CD4-positive, alpha-beta T cell (primary cell): ENCODE data around the gene HDDC3. TPM values are rescaled to one million over a fixed set of nuclear protein-coding genes. Genes with fewer than 3 reads are reported as not detected.

Experiments used
- ATAC-seq: fragments of 200-7000 bp; cut with Tn5 transposase; one replicate; pipeline ENCODE4 v1.10.0; 2022; ENCODE audit warnings: mild to moderate bottlenecking; ENCODE audit not compliant: poor library complexity
- CTCF ChIA-PET: fragments of 350-600 bp; sonication (Branson Sonifier 250); formaldehyde crosslinking; loops from one replicate; lab custom pipeline; 2021; ENCODE audit warnings: antibody characterized with exemption, inconsistent platforms; lab: Charles Lee
- POLR2A ChIA-PET: fragments of 350-600 bp; sonication (Branson Sonifier 250); formaldehyde crosslinking; loops from one replicate; lab custom pipeline; 2021; ENCODE audit warnings: antibody characterized with exemption, inconsistent platforms; lab: Charles Lee
- DNase-seq, 14 experiments: peaks; one replicate each; pipeline ENCODE4 v3.0.0-alpha.2; 2013 to 2020; ENCODE audit warnings: mixed read lengths in 2 of 14
- H3K27ac ChIP-seq, 2 donors: one replicate each; pipeline versions ENCODE4 v1.5.1 to v1.7.0; 2013; ENCODE audit warnings: low read length in 2 of 2, low read depth in 1 of 2, mild to moderate bottlenecking in 1 of 2
- H3K27me3 ChIP-seq, 2 experiments: 1 replicate in 1 of 2; 2 replicates in 1 of 2; pipeline versions ENCODE4 v1.6.1 to v1.7.0; 2013; ENCODE audit warnings: low read length in 2 of 2, control low read depth in 1 of 2, mild to moderate bottlenecking in 1 of 2, moderate library complexity in 1 of 2; ENCODE audit not compliant: insufficient read depth in 2 of 2, control insufficient read depth in 1 of 2
- H3K36me3 ChIP-seq: one replicate; pipeline ENCODE4 v1.6.1; 2013; ENCODE audit warnings: low read length, control low read depth; ENCODE audit not compliant: insufficient read depth
- H3K4me1 ChIP-seq: one replicate; pipeline ENCODE4 v1.6.1; 2013; ENCODE audit warnings: low read length, control low read depth; ENCODE audit not compliant: insufficient read depth
- H3K4me3 ChIP-seq: one replicate; pipeline ENCODE4 v1.5.1; 2013; ENCODE audit warnings: mild to moderate bottlenecking, low read length, moderate library complexity
- H3K9me3 ChIP-seq, 2 experiments: 1 replicate in 1 of 2; 2 replicates in 1 of 2; pipeline versions ENCODE4 v1.6.1 to v1.7.0; 2013; ENCODE audit warnings: low read length in 2 of 2, mild to moderate bottlenecking in 2 of 2, control low read depth in 1 of 2, moderate library complexity in 1 of 2; ENCODE audit not compliant: control insufficient read depth in 1 of 2, insufficient read depth in 1 of 2
- H3K27ac Mint-ChIP-seq: one replicate; pipeline ENCODE4 v1.8.0; 2020; ENCODE audit warnings: mixed read lengths
- H3K27me3 Mint-ChIP-seq: one replicate; pipeline ENCODE4 v1.8.0; 2021; ENCODE audit warnings: mixed read lengths
- H3K36me3 Mint-ChIP-seq: one replicate; pipeline ENCODE4 v1.8.0; 2021; ENCODE audit warnings: low read depth, mixed read lengths
- H3K4me1 Mint-ChIP-seq: one replicate; pipeline ENCODE4 v1.8.0; 2021; ENCODE audit warnings: low read depth, mixed read lengths
- H3K4me3 Mint-ChIP-seq: one replicate; pipeline ENCODE4 v1.8.0; 2020; ENCODE audit warnings: mild to moderate bottlenecking, mixed read lengths
- H3K9me3 Mint-ChIP-seq: one replicate; pipeline ENCODE4 v1.8.0; 2020; ENCODE audit warnings: mixed read lengths
- CTCF ChIP-seq: fragments of 200-600 bp; IDR thresholded peaks from one replicate; pipeline ENCODE4 v1.8.0; 2022; ENCODE audit warnings: antibody characterized with exemption, mild to moderate bottlenecking
- intact Hi-C, 2 experiments: fragments of 100-400 bp; cut with DNase I in 1 of 2; cut with micrococcal nuclease in 1 of 2; formaldehyde crosslinking; loops; one replicate each; pipeline versions ENCODE4 v1.15.1 to v1.9.0; 2023 to 2025; cut with DNase I, micrococcal nuclease
- total RNA-seq, 174 experiments: library from RNA in 2 of 174; stranded (reverse) in 2 of 174; gene quantifications; one replicate each; pipeline ENCODE4 v1.2.3 and lab custom pipeline; 2021 to 2026

HDDC3 gene
- total RNA-seq, 2 experiments from 2014 or later = 9.9 to 10.8 TPM

GRCh38 chr15:90934256-90934948, 2.1 kb upstream of the HDDC3 start:
- ChIA-PET POLR2A (interaction anchor here (0.7 to 8.1 kb wide), 15 partner anchors 9 to 1946 kb away, joined by 3 to 232 read pairs (median 4); partner anchors contain the start of genes BLM, CIB1, GDPGP1 and MAN2A2), CTCF (interaction anchor here (0.6 to 5.1 kb wide), 10 partner anchors 9 to 665 kb away, joined by 3 to 88 read pairs (median 4); partner anchors contain the start of genes MAN2A2, PRC1 and RCCD1)
- H3K4me1 ChIP-seq = peaks cover 73% of the 10 kb centered on the region
- peaks cover 20% of the 10 kb centered on the region for H3K36me3 ChIP-seq
- Mint-ChIP-seq H3K27ac (peak overlapping the region; percentile 94), H3K27me3 (no peaks in the 10 kb centered on the region), H3K9me3 (no peaks in the 10 kb centered on the region), H3K36me3 (peaks cover 31% of the 10 kb centered on the region), H3K4me3 (peak overlapping the region; percentile 89), H3K4me1 (peaks cover 47% of the 10 kb centered on the region)
- H3K9me3 ChIP-seq = no peaks in the 10 kb centered on the region
- peak overlapping the region; percentile 84 for H3K4me3 ChIP-seq
- DNase-seq = peak; percentile 69 to 92 (median 82)
- H3K27ac ChIP-seq = peak overlapping the region; percentile 67 to 68
- TF ChIP-seq CTCF = peak; percentile 92
- ATAC-seq = peak; percentile 33
- H3K27me3 ChIP-seq = no peaks in the 10 kb centered on the region
- intact Hi-C loops = loop anchor here (1.0 to 10.0 kb wide), 7 partner anchors 32 to 1040 kb away; partner anchors contain the start of genes AP3S2 (in 2 of the 2), BLM (in 1 of the 2), PRC1 (in 1 of the 2) and SLCO3A1 (in 1 of the 2)

DNA sequence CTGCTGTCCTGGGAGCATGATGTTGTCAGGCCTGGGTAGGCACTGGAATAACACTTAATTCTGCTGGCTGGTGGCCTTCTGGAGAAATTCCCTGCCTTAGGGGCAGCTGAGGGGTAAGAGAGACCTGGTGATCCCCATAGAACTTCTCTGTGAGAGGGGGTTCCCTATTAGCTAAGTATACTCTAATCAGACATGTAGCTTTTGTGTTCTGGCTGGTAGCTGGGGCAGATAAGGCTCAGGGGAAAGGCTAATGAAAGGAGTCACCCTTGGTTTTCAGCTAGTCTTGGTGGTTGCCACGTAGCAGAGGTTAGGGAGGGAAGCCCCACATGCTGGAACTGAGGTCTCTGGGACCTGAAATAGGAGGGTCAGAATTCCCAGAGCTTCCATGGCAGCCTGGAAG, 952 bp upstream of the HDDC3 start:
- DNase-seq (no peak), ATAC-seq (no peak)
- Mint-ChIP-seq H3K4me3 (peak overlapping the region; percentile 98), H3K4me1 (peaks cover 49% of the 10 kb centered on the region), H3K27ac (peak overlapping the region; percentile 96), H3K9me3 (no peaks in the 10 kb centered on the region), H3K27me3 (no peaks in the 10 kb centered on the region), H3K36me3 (peaks cover 25% of the 10 kb centered on the region)
- CTCF ChIA-PET = interaction anchor here (1.2 to 5.1 kb wide), 8 partner anchors 10 to 217 kb away, joined by 3 to 88 read pairs (median 9); partner anchors contain the start of genes MAN2A2, PRC1 and RCCD1
- intact Hi-C loops = loop anchor here (5.0 to 10.0 kb wide), 6 partner anchors 61 to 1038 kb away; partner anchors contain the start of genes AP3S2 (in 2 of the 2), BLM (in 1 of the 2), PRC1 (in 1 of the 2) and SLCO3A1 (in 1 of the 2)
- peaks cover 78% of the 10 kb centered on the region for H3K4me1 ChIP-seq
- POLR2A ChIA-PET = interaction anchor here (0.8 to 8.1 kb wide), 7 partner anchors 8 to 338 kb away, joined by 4 to 232 read pairs (median 5); partner anchors contain the start of genes MAN2A2 and RCCD1
- H3K4me3 ChIP-seq = no peak overlapping the region
- H3K27me3 ChIP-seq = no peaks in the 10 kb centered on the region
- peak overlapping the region in 1 of 2 donors; percentile 55 for H3K27ac ChIP-seq
- H3K36me3 ChIP-seq = peaks cover 13% of the 10 kb centered on the region
- no peak for TF ChIP-seq CTCF
- H3K9me3 ChIP-seq = no peaks in the 10 kb centered on the region

GRCh38 chr15:90932660-90932991, 277 bp upstream of the HDDC3 start:
- peaks cover 49% of the 10 kb centered on the region for H3K4me1 Mint-ChIP-seq
- POLR2A ChIA-PET = interaction anchor here (0.6 to 8.1 kb wide), 17 partner anchors 11 to 1950 kb away, joined by 3 to 232 read pairs (median 4); partner anchors contain the start of genes BLM, CIB1, GDPGP1 and MAN2A2
- intact Hi-C loops = loop anchor here (5.0 to 10.0 kb wide), 6 partner anchors 60 to 1038 kb away; partner anchors contain the start of genes AP3S2 (in 2 of the 2), BLM (in 1 of the 2), PRC1 (in 1 of the 2) and SLCO3A1 (in 1 of the 2)

More at GRCh38 chr15:90932660-90932991, 277 bp upstream of the HDDC3 start:
- DNase-seq (no peak), ATAC-seq (no peak)
- Histone ChIP-seq H3K27ac (peak overlapping the region; percentile 55 to 81), H3K9me3 (no peaks in the 10 kb centered on the region), H3K4me1 (peaks cover 78% of the 10 kb centered on the region), H3K27me3 (no peaks in the 10 kb centered on the region), H3K4me3 (peak overlapping the region; percentile 95), H3K36me3 (peaks cover 11% of the 10 kb centered on the region)
- TF ChIP-seq CTCF = peak; percentile 10
- H3K27ac Mint-ChIP-seq = peak overlapping the region; percentile 96
- peaks cover 22% of the 10 kb centered on the region for H3K36me3 Mint-ChIP-seq
- no peaks in the 10 kb centered on the region for H3K27me3 Mint-ChIP-seq
- no peaks in the 10 kb centered on the region for H3K9me3 Mint-ChIP-seq
- CTCF ChIA-PET = interaction anchor here (0.5 to 5.1 kb wide), 16 partner anchors 10 to 699 kb away, joined by 3 to 88 read pairs (median 5); partner anchors contain the start of genes BLM, CIB1, GDPGP1 and MAN2A2
- H3K4me3 Mint-ChIP-seq = peak overlapping the region; percentile 98
